Measurements from ENCODE around the gene ZNF263. TPM values are rescaled to one million over a fixed set of nuclear protein-coding genes. Genes with fewer than 3 reads are reported as not detected.

ZNF263 gene
- total RNA-seq, 2 donors from 2014 or later = 41.4 to 59.5 TPM

- TF ChIP-seq CTCF (IDR thresholded peaks at IDR 0.05) = no peak
- peaks cover 71% of the 10 kb centered on the region for H3K9me3 ChIP-seq
- no peak overlapping the region for H3K4me3 ChIP-seq
- H3K27ac ChIP-seq = no peak overlapping the region
- no peaks in the 10 kb centered on the region for H3K27me3 ChIP-seq (replicated peaks; ENCODE audit: insufficient read depth)
- ATAC-seq (ENCODE audit: insufficient number of reproducible peaks, low FRiP score, low read depth) (no peak), DNase-seq (ENCODE audit: low spot score) (no peak)
- peaks cover 61% of the 10 kb centered on the region for H3K36me3 ChIP-seq
- peaks cover under 1 to 7% of the 10 kb centered on the region in 2 donors for H3K4me1 ChIP-seq (ENCODE audit: control insufficient read depth in 1 of 2, low read depth in 2 of 2)
Observed at GRCh38 chr16:3289998-3290673, 6.8 kb downstream of the ZNF263 start.

DNA sequence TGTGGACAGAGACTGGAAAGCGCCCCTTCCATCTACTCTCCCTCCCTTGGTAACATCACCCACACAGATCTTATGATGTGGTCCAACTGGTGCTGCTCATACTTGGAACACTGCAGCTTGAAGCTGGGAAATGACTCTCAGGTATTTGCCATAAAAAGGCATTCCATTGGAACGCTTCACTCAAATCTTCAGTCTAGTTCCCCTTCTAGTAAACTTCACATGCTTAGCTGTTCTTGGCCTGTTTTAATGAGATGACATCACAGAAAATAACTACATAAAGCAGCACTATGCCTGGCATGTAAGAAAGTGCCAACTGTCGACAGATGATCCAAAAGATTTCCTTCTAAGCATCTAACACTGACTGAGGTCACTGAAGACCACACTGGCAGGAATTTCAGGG lies 9.3 kb downstream of the ZNF263 start:
- ATAC-seq (ENCODE audit: insufficient number of reproducible peaks, low FRiP score, low read depth) = no peak
- Histone ChIP-seq H3K9me3 (peaks cover 93% of the 10 kb centered on the region), H3K36me3 (peaks cover 49% of the 10 kb centered on the region), H3K4me1 (ENCODE audit: control insufficient read depth in 1 of 2, low read depth in 2 of 2) (no peaks in the 10 kb centered on the region), H3K4me3 (no peak overlapping the region), H3K27me3 (replicated peaks; ENCODE audit: insufficient read depth) (no peaks in the 10 kb centered on the region), H3K27ac (no peak overlapping the region)
- DNase-seq (ENCODE audit: low spot score) = no peak
- no peak for TF ChIP-seq CTCF (IDR thresholded peaks at IDR 0.05)

- Histone ChIP-seq H3K9me3 (peaks cover 89% of the 10 kb centered on the region), H3K4me3 (no peak overlapping the region), H3K4me1 (ENCODE audit: control insufficient read depth in 1 of 2, low read depth in 2 of 2) (no peaks in the 10 kb centered on the region), H3K27ac (no peak overlapping the region), H3K36me3 (peaks cover 32% of the 10 kb centered on the region), H3K27me3 (replicated peaks; ENCODE audit: insufficient read depth) (no peaks in the 10 kb centered on the region)
- DNase-seq (ENCODE audit: low spot score) = no peak
- no peak for ATAC-seq (ENCODE audit: insufficient number of reproducible peaks, low FRiP score, low read depth)
- TF ChIP-seq CTCF (IDR thresholded peaks at IDR 0.05) = no peak
Observed at GRCh38 chr16:3295209-3295608, 11.9 kb downstream of the ZNF263 start.

- Histone ChIP-seq H3K9me3 (peaks cover 89% of the 10 kb centered on the region), H3K36me3 (peaks cover 30% of the 10 kb centered on the region), H3K27me3 (replicated peaks; ENCODE audit: insufficient read depth) (no peaks in the 10 kb centered on the region), H3K27ac (no peak overlapping the region), H3K4me1 (ENCODE audit: control insufficient read depth in 1 of 2, low read depth in 2 of 2) (no peaks in the 10 kb centered on the region), H3K4me3 (no peak overlapping the region)
- no peak for ATAC-seq (ENCODE audit: insufficient number of reproducible peaks, low FRiP score, low read depth)
- no peak for TF ChIP-seq CTCF (IDR thresholded peaks at IDR 0.05)
- DNase-seq (ENCODE audit: low spot score) = no peak
Observed at GRCh38 chr16:3295783-3296182, 12.5 kb downstream of the ZNF263 start.

DNA sequence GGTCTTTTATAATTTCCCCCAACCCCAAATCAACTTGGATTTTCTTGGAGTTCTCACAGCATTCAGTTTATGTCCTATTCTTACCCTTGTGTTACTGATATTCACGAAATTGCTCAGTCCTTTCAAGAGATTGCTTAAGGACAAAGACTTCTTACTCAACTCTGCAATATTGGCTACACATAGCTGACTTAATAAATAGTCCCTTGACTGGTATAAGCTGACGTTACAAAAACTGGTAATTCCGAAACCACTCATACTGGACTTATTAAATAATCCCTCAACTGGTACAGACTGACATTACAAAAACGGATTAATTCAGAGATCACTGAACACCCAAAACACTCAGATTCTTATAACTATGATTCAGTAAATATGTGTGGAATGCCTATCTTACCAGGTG lies 21.1 kb downstream of the ZNF263 start:
- H3K4me3 ChIP-seq = peak overlapping the region; percentile 86
- no peak for ATAC-seq (ENCODE audit: insufficient number of reproducible peaks, low FRiP score, low read depth)
- no peak for DNase-seq (ENCODE audit: low spot score)
- no peak for TF ChIP-seq CTCF (IDR thresholded peaks at IDR 0.05)
- H3K36me3 ChIP-seq = peaks cover 19% of the 10 kb centered on the region
- peaks cover 51% of the 10 kb centered on the region for H3K9me3 ChIP-seq
- H3K27me3 ChIP-seq (replicated peaks; ENCODE audit: insufficient read depth) = no peaks in the 10 kb centered on the region
- no peak overlapping the region for H3K27ac ChIP-seq
- peaks cover 5 to 22% of the 10 kb centered on the region in 2 donors for H3K4me1 ChIP-seq (ENCODE audit: control insufficient read depth in 1 of 2, low read depth in 2 of 2)
